CMK (cell line): ENCODE measurements around the gene LCN9.

ENCODE experiments used
- DNase-seq: peaks from one replicate; pipeline ENCODE4 v3.0.0-alpha.2; 2010; ENCODE audit warnings: low read depth

Gene LCN9

DNA sequence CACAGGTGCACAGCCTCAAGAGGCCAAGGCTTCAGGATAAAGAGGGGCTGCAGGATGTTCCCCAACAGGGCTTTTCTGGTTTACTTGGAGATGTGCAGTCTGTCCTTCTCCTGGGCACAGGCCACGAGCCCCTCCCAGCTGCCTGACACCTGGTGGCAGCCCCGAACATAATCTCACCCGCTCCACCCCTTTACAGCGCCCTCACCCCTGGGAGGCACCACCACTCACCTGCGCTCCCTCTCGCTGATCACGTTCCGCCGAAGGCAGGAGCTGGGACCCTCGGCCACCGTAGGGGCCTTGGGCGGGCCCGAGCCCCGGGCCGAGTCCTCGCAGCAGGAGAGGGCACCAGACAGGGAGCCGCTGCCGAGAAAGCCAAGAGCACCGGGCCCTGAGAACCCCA lies 35.7 kb downstream of the LCN9 start:
- DNase-seq, result no peak

DNA sequence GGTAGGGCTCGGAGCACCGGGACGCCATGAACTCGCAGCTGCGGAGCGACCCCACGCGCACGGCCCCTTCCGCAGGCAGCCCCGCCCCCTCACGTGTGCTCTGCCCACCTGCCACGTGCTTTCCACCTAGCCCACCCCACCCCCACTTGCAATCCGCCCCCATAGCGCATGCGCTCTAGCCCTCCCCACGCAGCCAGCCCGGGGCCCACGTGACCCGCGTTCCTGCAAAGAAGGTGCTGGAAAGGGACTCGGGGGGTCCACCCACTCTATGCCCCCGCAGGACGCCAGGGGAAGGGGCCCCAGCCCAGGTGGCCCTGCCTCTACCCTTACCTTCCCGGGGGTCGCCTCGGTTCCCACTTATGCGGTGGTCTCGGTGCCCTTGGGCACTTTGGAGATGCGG lies 36.3 kb downstream of the LCN9 start, which contains the start of gene SOHLH1:
Gene SOHLH1 (minus strand): TSS at position 42 of the 400 bp plus-strand sequence. CDS start 14 bp downstream, at position 28.
- no peak for DNase-seq

DNA sequence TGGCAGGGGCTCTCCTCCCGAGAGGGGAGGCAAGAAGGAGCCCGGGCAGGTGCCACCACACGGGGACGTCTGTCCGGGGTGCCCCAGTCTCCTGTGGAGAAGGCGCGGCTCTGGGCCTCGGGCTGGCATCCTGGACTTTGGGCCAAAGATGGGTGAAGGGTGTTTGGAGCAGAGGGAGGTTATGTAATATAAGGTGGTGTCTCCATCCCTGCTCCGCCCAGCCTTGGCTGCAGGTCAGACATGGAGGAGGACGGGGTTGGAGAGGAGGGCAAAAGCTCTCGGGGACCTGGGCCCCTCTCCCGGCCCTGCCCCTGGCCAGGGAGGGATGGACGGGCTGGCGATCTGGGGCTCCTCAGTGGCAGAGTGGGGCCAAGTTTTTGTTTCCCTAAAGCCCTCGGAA lies 37.4 kb downstream of the LCN9 start:
- no peak for DNase-seq

DNA sequence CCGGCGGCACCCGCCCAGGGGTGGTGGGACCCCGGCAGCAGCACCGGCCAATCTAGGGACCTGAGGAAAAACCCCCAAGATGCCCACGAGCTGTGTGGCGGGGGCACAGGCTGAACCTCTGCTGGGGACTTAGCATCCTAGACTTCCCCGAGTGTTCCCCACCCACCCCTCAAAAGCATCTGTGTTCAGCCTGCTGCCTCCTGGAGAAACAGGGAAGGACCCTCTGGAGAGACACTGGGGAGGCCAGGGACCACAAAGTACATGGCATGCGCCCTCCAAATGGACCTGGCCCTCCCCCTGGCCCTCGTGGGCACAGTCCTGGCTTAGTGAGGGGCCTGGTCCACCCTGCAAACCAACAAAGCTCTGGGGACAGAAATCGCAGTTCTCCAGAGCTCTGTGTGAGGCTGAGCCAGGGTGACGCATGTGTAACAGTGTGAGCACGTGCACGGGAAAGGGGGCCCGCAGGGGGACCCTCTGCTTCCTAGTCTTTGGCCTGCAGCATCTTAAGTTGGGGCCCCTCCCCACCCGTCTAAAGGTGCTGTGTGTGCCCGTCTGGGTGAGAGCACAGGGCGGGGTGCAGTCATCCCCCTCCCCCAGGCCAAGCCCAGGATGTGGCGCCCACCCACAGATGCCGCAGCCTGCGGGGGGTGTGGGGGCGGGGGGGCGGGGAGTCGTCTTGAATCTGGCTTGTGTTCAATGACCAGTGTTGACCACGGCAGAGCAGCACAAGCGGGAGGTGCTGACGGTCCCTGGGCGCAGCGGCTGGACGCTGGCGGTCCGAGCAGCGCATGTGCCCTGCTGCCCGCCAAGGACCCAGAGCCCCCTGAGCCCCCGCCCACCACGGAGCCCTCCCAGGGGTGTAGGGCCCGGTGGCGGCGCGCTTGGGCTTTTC lies 38.2 kb downstream of the LCN9 start:
- no peak for DNase-seq

DNA sequence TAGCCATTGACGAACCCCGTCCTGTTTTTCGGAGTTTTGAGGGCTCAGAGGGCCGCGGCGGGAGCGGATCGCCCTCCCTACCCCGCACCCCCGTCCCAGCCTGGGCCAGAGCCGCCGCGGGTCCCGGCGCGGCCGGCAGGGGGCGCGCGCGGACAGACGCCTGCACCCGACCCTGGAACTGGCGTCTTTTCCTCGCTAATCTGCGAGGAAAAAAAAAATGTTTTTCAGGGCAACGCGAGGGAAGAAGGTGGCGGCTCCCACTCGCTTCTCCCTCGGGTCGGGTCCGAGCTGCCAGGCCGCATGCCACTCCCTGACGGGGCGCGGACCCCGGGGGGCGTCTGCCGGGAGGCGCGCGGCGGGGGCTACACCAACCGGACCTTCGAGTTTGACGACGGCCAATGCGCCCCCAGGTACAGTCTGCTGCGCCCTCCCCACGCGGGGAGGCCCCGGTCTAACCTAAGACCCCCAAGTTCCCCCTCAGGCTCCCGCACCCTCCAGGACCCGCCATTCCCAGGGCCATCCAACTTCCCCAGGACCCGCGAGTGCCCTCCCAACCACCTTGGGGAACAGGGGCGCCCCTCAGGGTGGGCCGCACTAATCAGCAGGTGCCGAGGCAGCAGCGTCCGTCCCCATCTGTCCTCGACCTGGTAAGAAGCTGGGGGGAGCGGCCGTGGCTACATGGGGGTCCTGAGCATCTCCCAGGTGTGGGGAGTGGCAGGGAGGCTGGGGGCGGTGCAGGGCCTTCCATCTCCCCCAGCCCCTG lies 39.0 kb downstream of the LCN9 start, which contains the start of gene KCNT1:
Gene KCNT1 (plus strand): TSS at position 227 of the 763 bp plus-strand sequence. CDS start 74 bp downstream, at position 301.
- DNase-seq, result peak; percentile 32

DNA sequence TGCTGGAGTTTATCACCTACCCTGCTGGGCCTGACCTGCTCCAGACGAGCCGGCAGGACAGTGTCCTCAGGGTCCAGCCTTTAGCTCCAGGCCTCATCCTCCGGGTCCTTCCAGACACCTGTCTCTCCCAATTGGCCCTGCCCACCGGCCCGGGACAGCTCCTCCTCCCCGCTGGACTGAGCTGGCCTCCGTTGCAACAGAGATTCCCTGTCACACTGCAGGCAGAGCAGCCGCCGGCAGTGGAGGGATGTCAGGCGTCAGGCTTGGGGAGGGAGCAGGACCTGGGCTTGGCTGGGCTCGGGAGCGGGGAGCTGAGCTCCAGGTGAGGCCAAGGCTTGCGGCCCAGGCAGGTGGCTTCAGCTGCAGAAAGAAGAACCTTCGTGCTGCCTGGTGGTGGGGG lies 40.6 kb downstream of the LCN9 start:
- no peak for DNase-seq

DNA sequence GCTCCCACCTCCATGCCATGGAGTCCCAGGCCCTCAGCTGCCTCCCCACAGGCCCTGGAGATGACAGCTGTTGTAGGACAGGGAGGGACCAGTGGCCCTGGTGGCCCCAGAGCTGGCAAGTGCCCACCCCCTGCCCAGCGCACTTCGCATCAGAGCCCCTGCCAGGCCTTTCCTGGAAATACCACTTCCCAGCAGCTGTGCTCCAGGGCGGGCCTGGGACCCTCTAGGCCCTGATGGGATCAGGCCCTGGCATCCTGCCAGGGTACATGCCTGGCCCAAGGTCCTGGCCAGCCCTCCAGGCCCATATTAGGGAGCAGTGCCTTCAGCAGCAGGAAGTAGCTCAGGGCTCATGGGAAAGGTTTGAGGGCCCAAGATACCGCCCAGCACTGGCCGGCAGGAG lies 41.4 kb downstream of the LCN9 start:
- peak; percentile 25 for DNase-seq

DNA sequence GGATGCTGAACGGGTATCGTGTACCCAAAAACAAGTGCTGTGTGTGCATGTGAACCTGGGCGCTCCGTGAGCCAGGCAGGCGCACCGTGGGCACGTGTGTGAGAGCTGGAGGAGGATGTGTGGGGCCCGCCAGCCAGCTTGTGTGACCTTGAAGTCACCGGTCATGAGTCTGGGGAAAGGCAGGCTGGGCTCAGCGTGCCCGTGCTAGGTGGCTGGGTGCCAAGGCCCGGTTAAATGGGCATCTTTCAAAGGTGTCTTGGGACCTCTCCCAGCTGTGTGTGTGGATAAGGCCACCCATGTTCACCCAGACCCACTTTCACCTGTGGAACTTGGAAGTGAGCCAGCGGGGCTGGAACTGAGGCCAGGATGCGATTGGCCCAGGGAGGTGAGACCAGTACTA lies 42.3 kb downstream of the LCN9 start:
- DNase-seq, result no peak

DNA sequence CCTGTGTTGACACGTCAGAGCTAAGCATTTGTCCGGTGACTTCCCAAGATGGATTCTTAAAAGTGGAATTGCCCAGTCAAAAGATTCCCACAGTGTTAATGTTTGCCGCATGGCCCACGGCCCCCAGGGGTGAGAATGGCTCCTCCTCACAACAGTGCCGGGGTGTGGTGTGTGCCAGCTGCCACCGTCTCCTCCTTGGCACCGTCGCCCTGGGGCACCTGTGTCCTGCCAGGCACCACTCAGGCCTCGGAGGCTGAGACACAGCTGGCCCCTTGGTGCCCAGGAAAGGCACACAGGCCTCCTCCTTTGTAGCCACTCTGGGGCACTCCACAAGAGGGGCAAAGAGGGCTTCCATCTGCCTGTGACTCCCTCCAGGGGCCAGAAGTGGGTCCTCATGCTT lies 43.2 kb downstream of the LCN9 start:
- no peak for DNase-seq

DNA sequence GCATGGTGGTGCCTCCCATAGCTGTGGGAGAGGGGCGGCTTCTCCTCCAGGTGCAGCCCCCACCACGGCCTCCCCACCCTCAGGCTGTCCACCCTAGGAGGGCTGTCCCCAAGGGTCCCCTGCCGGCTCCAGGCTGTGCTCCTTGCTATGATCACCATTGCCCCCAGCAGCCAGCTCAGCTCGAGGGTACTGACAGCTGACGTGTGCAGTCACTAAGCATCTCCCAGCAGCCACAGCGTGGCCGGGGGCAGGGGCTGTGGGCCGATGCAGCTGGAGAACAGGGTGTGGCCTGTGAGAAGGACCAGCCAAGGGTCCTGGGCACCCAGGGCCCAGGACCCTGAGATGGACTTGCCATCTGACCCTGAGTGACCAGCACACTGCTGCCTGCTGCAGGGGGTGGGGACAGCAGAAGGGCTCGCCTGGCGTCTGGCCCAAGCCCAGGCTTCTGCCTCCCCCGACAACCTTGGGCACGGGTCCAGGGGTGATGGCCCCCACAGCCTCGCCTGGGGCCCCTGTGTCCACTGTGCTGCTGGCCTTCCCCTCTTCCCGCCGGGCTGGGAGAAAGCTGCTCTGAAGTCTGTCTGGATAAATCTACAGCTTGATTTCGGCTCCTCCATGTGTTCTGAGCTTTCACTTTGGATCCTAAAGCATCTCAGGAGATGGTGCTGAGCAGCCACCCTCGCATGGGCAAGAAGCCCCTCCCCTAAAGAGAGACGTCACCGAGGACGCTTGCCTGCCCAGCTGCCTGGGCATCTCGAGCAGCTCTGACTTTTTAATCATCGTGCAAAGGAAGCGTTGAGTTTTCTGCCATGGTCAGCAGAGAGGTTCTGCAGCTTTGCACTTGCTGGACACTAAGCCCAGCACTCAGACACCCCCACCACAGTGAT lies 44.4 kb downstream of the LCN9 start:
- no peak for DNase-seq

DNA sequence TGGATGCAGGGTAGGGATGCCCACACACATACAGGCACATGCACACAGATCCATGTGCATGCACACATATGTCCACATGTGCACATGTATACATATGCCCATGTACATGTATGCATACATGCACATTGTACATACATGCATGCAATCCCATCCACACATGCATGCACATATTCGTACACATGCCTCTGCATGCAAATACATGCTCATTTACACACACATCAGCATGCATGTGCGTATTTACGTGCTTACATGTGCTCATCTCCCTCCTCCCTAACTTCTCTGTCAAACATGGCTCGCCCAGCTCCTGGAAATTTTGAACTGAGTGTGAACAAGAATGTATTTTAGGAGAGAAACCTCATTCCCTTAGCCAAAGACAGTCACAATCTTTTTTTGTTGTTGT lies 45.1 kb downstream of the LCN9 start:
- DNase-seq, result no peak

DNA sequence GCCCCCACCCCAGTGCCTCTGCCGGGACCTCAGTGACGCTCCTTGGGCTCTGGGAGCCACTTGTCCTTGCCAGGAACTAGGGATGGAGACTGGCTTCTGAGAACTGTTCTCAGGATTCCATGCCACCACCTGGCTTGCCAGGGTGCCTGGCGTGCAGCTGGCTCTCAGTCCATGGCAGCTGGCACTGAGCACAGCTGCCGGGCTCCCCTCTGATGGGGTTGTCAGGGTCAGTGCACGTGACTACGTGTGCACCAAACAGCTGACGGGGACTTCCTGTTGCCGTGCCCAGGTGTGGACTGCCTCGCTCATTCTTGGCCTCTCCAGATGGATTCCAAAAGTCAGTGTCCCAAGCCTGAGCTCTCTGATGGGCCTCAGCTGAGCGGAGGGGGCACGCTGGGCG lies 48.3 kb downstream of the LCN9 start:
- DNase-seq, result no peak

DNA sequence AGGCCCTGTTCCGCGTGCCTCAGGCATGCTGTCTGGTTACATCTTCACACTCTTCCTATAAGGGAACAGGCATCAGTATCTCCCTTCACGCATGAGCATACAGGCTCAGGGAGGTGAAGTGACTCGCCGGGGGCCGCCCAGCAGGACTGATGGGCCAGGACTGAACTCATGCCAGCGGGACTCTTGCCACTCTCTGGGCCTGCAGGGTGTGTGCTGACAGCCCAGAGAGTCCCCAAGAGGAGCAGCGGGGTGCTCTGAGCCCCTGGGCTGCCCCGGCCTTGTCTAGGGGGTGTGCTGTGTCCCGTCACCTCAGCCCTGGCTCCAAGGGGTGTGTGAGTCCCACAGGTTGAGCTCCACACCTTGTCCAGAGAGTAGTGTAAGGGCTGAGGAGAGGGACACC lies 48.8 kb downstream of the LCN9 start:
- no peak for DNase-seq

DNA sequence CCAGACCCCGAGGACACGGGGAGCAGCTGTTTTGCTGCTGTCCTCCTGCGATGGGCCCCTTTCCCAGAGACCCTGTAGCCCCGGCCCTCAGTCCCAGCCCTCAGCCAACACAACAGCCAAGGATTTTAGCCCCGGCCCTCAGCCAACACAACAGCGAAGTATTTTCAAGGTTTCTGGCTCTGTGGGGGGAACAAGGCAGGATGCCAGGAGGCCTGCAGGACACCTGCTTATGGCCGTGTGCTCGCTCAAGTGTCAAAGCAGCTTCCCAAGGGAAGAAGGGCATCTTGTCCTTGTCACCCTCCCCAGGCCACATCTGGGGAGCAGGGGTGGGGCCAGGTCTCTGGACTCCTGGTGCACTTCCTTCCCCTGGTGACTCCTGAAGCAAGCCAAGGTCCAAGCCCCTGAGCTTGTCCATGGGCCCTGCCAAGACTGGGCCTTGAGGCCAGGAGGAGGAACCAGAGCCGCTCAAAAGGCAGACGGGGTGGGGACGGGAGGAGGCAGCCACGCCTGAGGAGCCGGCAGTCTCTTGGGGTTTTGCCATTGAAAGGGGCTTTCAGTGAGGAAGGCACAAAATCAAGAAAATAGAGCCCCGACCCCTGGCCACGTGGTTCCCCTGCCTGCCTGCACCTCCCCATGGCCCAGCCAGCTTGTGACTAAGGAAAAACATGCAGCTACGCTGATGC lies 49.6 kb downstream of the LCN9 start:
- DNase-seq, result no peak

DNA sequence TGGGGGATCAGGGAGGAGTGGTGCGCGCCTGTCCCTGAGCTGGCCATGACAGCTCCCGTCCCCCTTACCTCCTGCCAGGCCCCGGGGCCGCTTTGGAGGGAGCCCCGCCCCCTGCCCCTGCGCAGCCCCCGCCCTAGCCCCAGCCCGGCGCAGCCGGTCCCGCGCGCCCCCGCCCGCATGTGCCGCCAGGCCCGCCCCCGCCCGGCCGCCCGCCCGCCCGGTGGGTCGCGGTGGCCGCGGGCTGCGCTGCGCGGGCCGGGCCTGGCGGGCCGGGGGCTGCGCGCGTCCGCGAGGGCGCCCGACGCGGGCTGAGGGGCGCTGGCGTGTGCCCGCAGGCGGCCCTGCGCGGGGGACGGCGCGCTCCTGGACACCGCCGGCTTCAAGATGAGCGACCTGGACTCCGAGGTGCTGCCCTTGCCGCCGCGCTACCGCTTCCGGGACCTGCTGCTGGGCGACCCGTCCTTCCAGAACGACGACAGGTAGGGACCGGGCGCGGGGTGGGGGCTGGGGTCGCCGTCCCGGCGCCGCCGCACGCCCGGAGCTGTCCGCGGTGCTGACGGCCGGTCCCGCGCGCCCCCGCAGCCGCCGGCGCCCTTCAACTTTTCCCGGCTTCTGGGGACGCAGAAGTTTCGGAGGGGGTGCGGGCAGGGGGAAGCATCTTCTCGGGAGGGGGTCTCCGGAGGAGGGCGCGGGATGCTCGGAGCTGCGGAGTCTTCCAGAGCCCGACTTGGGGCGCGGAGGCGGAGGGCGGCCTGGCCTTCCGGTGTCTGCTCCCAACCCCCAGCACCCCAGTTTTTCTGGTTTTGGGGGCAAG lies 51.3 kb downstream of the LCN9 start:
- no peak for DNase-seq

DNA sequence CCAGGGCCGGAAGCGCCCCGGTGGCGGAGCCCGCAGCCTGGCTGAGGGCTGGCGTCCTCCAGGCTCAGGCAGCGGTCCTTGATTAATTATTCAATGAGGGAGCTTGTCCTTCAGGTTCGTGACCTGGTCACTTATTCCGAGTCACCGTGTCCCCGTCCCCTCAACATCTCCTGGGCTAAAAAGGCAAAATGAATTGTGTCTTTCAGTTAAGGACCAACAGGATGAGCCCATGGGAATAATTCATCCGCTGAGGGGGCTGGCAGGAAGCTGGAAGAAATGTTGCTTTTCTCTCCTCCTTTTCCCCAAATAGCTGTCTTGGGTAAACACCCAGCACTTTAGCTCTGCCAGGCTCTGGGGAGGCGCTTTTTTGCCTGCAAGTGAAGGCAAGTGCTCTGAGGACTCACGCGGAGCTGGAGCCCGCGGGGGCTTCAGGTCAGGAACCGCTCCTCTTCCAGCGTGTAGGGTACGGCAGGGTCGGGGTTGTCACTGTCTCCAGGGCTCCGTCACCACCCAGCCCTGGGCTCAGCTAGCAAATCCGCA lies 52.0 kb downstream of the LCN9 start:
- DNase-seq, result no peak

DNA sequence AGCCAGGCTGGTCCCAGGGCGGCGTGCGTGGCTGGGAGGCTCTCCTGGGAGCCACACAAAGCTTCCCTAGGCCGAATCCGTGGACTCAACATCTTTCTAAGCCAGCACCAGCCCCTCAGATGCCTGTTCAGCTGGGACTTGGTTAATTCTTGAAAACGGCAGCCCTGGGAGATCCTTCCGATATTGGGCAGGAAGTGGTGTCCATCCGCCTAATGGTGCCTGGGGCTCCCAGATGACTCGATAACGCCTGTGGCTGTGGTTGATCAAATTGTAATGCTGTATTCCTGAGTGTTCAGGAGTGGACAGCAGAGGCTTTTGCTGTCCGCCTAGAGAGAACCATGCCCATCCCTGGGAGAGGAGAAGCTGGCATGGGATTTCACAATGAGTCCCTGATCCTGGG lies 52.9 kb downstream of the LCN9 start:
- DNase-seq, result no peak
